Stimulated activated CD8-positive, alpha-beta memory T cell treated with anti-CD3 and anti-CD28 coated beads, Interleukin-4, amount 100 ng/mL, for 24 hours (primary cell): ENCODE data around the gene MUC6.

ENCODE experiments used
- DNase-seq: peaks from one replicate; pipeline ENCODE4 v3.0.0-alpha.2; 2020; ENCODE audit warnings: low read depth

The MUC6 gene

GRCh38 chr11:967995-968751 is 68.3 kb downstream of the MUC6 start:
- no peak for DNase-seq

GRCh38 chr11:965206-965775 is 71.2 kb downstream of the MUC6 start:
- no peak for DNase-seq

GRCh38 chr11:963852-964251 is 72.7 kb downstream of the MUC6 start:
- DNase-seq, result no peak
